ENCODE measurements around the gene ZNF17. TPM values are rescaled to one million over a fixed set of nuclear protein-coding genes. Genes with fewer than 3 reads are reported as not detected.

ZNF17 gene
- total and polyA plus RNA-seq, 2 of the 8 experiments (the other 6 are each of a cell fraction or from before 2014, with no cell fraction given): 3.8 to 10.2 TPM

DNA sequence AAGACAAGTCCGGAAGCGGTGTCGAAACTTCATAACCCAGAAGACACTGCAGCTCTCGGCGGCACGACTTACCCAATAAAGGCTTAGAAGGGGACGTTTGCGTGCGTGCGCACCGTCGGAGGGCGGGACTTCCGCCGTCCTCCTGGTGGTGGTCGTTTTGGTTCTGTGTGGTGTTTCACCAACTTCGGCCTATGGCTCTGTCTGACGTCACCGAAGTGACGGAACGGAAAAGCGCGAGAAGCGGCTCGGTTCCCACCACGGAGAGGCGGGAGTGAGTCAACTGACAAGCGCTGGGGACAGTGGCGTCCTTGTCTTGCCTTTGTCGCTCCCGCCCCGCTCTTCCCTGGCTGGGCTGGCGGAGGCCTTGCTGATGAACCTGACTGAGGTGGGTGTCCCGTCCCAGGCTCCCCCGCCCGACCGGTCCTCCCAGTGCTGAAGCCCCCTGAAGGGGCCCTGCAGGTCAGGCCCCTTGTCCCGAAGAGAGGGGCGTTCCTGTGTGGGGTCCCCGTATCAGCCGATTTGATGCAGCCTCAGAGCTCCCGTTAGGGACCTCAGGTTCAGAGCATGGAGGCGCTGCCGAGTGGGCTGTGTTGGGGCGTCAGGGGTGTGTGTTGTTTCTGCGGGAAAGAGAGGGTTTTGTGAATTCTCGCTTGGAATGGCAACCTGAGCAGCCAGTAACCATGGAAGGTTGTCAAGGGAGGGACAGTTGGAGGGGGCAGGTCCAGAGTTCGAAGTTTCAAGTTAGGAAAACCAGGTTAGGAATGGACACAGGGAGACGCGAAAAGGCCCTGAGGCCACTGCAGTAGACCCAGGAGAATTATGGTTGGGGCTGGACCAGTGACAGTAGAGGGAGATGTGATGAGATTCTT is 21.0 kb upstream of the ZNF17 start, which contains the start of gene ZNF548:
TSS of gene ZNF548 (plus strand) at position 125 of the 869 bp plus-strand sequence. CDS start at position 371, 246 bp downstream.
- POLR2A ChIA-PET (ENCODE audit: partially characterized antibody): interaction anchor here (0.6 to 3.1 kb wide), 12 partner anchors 9 to 1790 kb away, joined by 3 to 20 read pairs (median 3); partner anchors contain the start of genes TRAPPC2B, ZNF304, ZNF460 and ZNF524
- peak within 1 kb of the TSS; percentile 74; the same call in 1 of the 2 replicates for H4K8ac ChIP-seq (ENCODE audit: extremely low read depth, insufficient read depth, low read length)
- peak; percentile 99 for FAIRE-seq
- TF ChIP-seq SP2 (IDR thresholded peaks at IDR 0.05; ENCODE audit: low read length): peak; percentile 28; the same call in 1 of the 2 replicates
- TF ChIP-seq POLR2A (IDR thresholded peaks at IDR 0.05; ENCODE audit: control extremely low read depth in 1 of 2, low read depth in 2 of 2, low read length in 2 of 2): peak in 1 of 2 experiments; percentile 71; a peak in 1 of 3 replicates
- TF ChIP-seq EP300 (IDR thresholded peaks at IDR 0.05; ENCODE audit: borderline replicate concordance in 1 of 2, low read depth in 2 of 2, low read length in 2 of 2): peak in 1 of 2 experiments; percentile 60; a peak in 1 of 3 replicates
- TF ChIP-seq, protein P1, sequence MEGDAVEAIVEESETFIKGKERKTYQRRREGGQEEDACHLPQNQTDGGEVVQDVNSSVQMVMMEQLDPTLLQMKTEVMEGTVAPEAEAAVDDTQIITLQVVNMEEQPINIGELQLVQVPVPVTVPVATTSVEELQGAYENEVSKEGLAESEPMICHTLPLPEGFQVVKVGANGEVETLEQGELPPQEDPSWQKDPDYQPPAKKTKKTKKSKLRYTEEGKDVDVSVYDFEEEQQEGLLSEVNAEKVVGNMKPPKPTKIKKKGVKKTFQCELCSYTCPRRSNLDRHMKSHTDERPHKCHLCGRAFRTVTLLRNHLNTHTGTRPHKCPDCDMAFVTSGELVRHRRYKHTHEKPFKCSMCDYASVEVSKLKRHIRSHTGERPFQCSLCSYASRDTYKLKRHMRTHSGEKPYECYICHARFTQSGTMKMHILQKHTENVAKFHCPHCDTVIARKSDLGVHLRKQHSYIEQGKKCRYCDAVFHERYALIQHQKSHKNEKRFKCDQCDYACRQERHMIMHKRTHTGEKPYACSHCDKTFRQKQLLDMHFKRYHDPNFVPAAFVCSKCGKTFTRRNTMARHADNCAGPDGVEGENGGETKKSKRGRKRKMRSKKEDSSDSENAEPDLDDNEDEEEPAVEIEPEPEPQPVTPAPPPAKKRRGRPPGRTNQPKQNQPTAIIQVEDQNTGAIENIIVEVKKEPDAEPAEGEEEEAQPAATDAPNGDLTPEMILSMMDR (IDR thresholded peaks at IDR 0.05; ENCODE audit: control extremely low read depth in 1 of 3, insufficient read depth in 1 of 3, low read depth in 1 of 3, low read length in 3 of 3): peak in 2 of 3 experiments; percentile 6 to 28; a peak in 3 of 4 replicates
- no peak for TF ChIP-seq TCF12 (IDR thresholded peaks at IDR 0.05; ENCODE audit: low read depth, low read length)
- TF ChIP-seq RFX5 (IDR thresholded peaks at IDR 0.05; ENCODE audit: borderline replicate concordance, low read depth, low read length): no peak
- 0 out of 2 replicates have a peak, but pooled peaks have one; percentile 47 for TF ChIP-seq JUN (IDR thresholded peaks at IDR 0.05; ENCODE audit: low read depth, low read length)
- TF ChIP-seq SRF (IDR thresholded peaks at IDR 0.05; ENCODE audit: low read depth, low read length): no peak

More for the DNA sequence above, 21.0 kb upstream of the ZNF17 start, which contains the start of gene ZNF548:
- Histone ChIP-seq H3K9me3 (ENCODE audit: insufficient read depth in 2 of 2, low read depth in 1 of 2, low read length in 1 of 2) (no peaks in the 10 kb centered on the region), H2AFZ (ENCODE audit: low read length) (peak within 1 kb of the TSS; percentile 97), H3K23ac (ENCODE audit: insufficient read length) (no peak within 1 kb of the TSS), H3K18ac (ENCODE audit: extremely low read depth, low read length) (no peak within 1 kb of the TSS; the same call in 1 of the 2 replicates), H3K79me1 (ENCODE audit: low read depth, low read length) (no peaks in the 10 kb centered on the region; the same call in 1 of the 2 replicates), H3K79me2 (ENCODE audit: control insufficient read depth in 1 of 2, insufficient read depth in 2 of 2, low read length in 2 of 2) (peaks cover 3 to 28% of the 10 kb centered on the region in 2 experiments; a peak in 3 of 4 replicates), H3K23me2 (ENCODE audit: low read depth, low read length) (peaks cover 3% of the 10 kb centered on the region; the same call in 1 of the 2 replicates), H3K14ac (ENCODE audit: insufficient read length) (no peak within 1 kb of the TSS), H3K4ac (replicated peaks; ENCODE audit: insufficient read length, low read depth, low read length) (no peak within 1 kb of the TSS), H2BK12ac (ENCODE audit: low read depth, low read length) (no peak within 1 kb of the TSS), H3K27ac (ENCODE audit: low read depth, low read length) (peak within 1 kb of the TSS; percentile 53; the same call in 1 of the 2 replicates), H3K9ac (replicated peaks in 1 of 4; ENCODE audit: extremely low read depth in 1 of 4, low read depth in 3 of 4, low read length in 3 of 4) (peak within 1 kb of the TSS; percentile 39 to 79 (median 66)), H3K27me3 (replicated peaks in 1 of 4; ENCODE audit: control insufficient read depth in 3 of 4, extremely low read depth in 1 of 4, insufficient read depth in 3 of 4, low read length in 3 of 4) (no peaks in the 10 kb centered on the region), H3K56ac (replicated peaks; ENCODE audit: insufficient read length, low read depth, low read length) (no peak within 1 kb of the TSS), H3K36me3 (ENCODE audit: control insufficient read depth in 2 of 4, insufficient read depth in 4 of 4, low read length in 3 of 4) (no peaks in the 10 kb centered on the region), H2BK20ac (ENCODE audit: low read length) (no peak within 1 kb of the TSS), H2BK120ac (replicated peaks; ENCODE audit: low read depth, low read length) (no peak within 1 kb of the TSS), H3K4me3 (ENCODE audit: extremely low read depth in 1 of 4, insufficient read depth in 2 of 4, low read depth in 3 of 4, low read length in 4 of 4) (peak within 1 kb of the TSS; percentile 54 to 88 (median 80)), H4K5ac (ENCODE audit: insufficient read length, low read depth, low read length) (peak within 1 kb of the TSS; percentile 17), H4K91ac (replicated peaks; ENCODE audit: insufficient read length, low read length) (peak within 1 kb of the TSS; percentile 59), H2AK5ac (ENCODE audit: low read depth, low read length) (no peak within 1 kb of the TSS), H2BK15ac (ENCODE audit: low read length) (no peak within 1 kb of the TSS), H4K20me1 (replicated peaks in 1 of 2; ENCODE audit: control insufficient read depth in 1 of 2, insufficient read depth in 2 of 2, low read length in 2 of 2) (no peaks in the 10 kb centered on the region), H3K4me1 (replicated peaks in 1 of 4; ENCODE audit: control insufficient read depth in 3 of 4, insufficient read depth in 4 of 4, low read length in 3 of 4) (no peaks in the 10 kb centered on the region; a peak in 1 of 7 replicates), H3K4me2 (ENCODE audit: insufficient read depth in 1 of 2, low read depth in 2 of 2, low read length in 2 of 2) (peak within 1 kb of the TSS; percentile 69 to 92), H2BK5ac (ENCODE audit: low read depth, low read length) (peak within 1 kb of the TSS; percentile 40)
- 3% methylated on average over 50 of the region's 50 CpGs; no CpG with 5 or more reads in 1 of the 2 experiments for WGBS, 2 experiments (ENCODE audit: extremely low coverage in 1 of 2, insufficient coverage in 1 of 2, insufficient read length in 1 of 2, insufficient replicate concordance in 2 of 2, low coverage in 1 of 2, low lambda C conversion rate in 2 of 2, missing lambda C conversion rate in 1 of 2)
- CTCF ChIA-PET (ENCODE audit: partially characterized antibody): interaction anchor here (1.3 kb wide), 1 partner anchor 16 kb away, joined by 4 read pairs; no protein-coding TSS in a partner anchor
- DNase-seq (ENCODE audit: low read depth in 1 of 2, low spot score in 2 of 2): peak; percentile 96 to 99
